H1 (cell line): Measurements from ENCODE around the gene CHPT1. TPM values are rescaled to one million over a fixed set of nuclear protein-coding genes. Genes with fewer than 3 reads are reported as not detected.

Source experiments
- CBX5 ChIP-seq: fragments of 300-800, 300-1000 bp; sonication (generic); IDR thresholded peaks from 2 replicates; pipeline ENCODE4 v1.7.1; 2016; ENCODE audit warnings: antibody characterized with exemption, low read length, low read depth
- EZH2 ChIP-seq: fragments of 200-600 bp; sonication (generic); IDR thresholded peaks from 2 replicates; pipeline ENCODE4 v1.7.1; 2012; ENCODE audit warnings: low read depth, mild to moderate bottlenecking, moderate library complexity, low read length, inconsistent platforms; ENCODE audit not compliant: severe bottlenecking
- RNF2 ChIP-seq: fragments of 200-900, 300-1000 bp; sonication (generic); IDR thresholded peaks from 2 replicates; pipeline ENCODE4 v1.7.1; 2016; ENCODE audit warnings: borderline replicate concordance, low read depth, mild to moderate bottlenecking, antibody characterized with exemption, low read length; ENCODE audit not compliant: poor library complexity, severe bottlenecking; ENCODE audit errors: missing control alignments
- TAF7 ChIP-seq: optimal IDR thresholded peaks from 2 replicates; pipeline ENCODE3; 2011; ENCODE audit warnings: low read depth, mild to moderate bottlenecking, inconsistent platforms, low read length, moderate library complexity, borderline replicate concordance
- polyA plus RNA-seq, 7 experiments: library from polyadenylated mRNA; depleted of rRNA in 3 of 7; stranded (reverse) in 5 of 7; unstranded in 2 of 7; fragments of >200 nt in 5 of 7; fragments of 200-250 nt in 2 of 7; gene quantifications; 1 replicate in 5 of 7; 2 replicates in 1 of 7; 4 replicates in 1 of 7; pipeline versions ENCODE4 v1.2.1 to v1.2.3, GENCODE V29; 2011 to 2013; ENCODE audit warnings: missing spikeins in 2 of 7, mixed read lengths in 2 of 7
- total RNA-seq: library from RNA; stranded (reverse); fragmentation: NEBNext Ultra II Directional; extraction: Animal tissue kit (Norgen Biotek cat#: 25700); gene quantifications from 2 replicates; pipeline ENCODE4 v1.2.1, GENCODE V29; 2021

CHPT1 gene
- total and polyA plus RNA-seq, 2 of the 8 experiments (the other 6 are each of a cell fraction or from before 2014, with no cell fraction given) = 13.3 to 22.5 TPM

GRCh38 chr12:101740566-101740965, 43.1 kb downstream of the CHPT1 start (continued):
- TF ChIP-seq TAF7 = no peak
- TF ChIP-seq RNF2 = no peak
- no peak for TF ChIP-seq EZH2
- no peak for TF ChIP-seq CBX5
